Gastroesophageal sphincter (tissue), 4 donors: ENCODE results near the gene SHE. TPM values are rescaled to one million over a fixed set of nuclear protein-coding genes. Genes with fewer than 3 reads are reported as not detected.
"Not testable (repeated sequence)": the region's sequence is repeated elsewhere in the genome, so short reads cannot be mapped to it uniquely, and the experiment has no call there.

Experiments used
- ATAC-seq: fragments of 150-250 bp; one replicate; pipeline ENCODE4 v1.9.1; 2016; ENCODE audit warnings: mild to moderate bottlenecking, moderate library complexity
- H3K27ac ChIP-seq, 4 donors: fragments of 200-600 bp; sonication (generic) in 3 of 4; 1 replicate in 3 of 4; 2 replicates in 1 of 4; pipeline ENCODE4 v1.5.1; 2016 to 2019
- H3K27me3 ChIP-seq: fragments of 200-600 bp; sonication (generic); one replicate; pipeline ENCODE4 v1.5.1; 2019
- H3K36me3 ChIP-seq, 2 donors: fragments of 200-600 bp; sonication (generic); one replicate each; pipeline ENCODE4 v1.5.1; 2019; ENCODE audit warnings: control low read depth in 1 of 2
- H3K4me1 ChIP-seq, 3 donors: fragments of 200-600 bp; sonication (generic); 1 replicate in 2 of 3; 2 replicates in 1 of 3; pipeline ENCODE4 v1.5.1; 2016 to 2019; ENCODE audit warnings: control low read depth in 2 of 3
- H3K4me3 ChIP-seq, 2 donors: fragments of 200-600 bp; sonication (generic); one replicate each; pipeline ENCODE4 v1.5.1; 2019; ENCODE audit warnings: mild to moderate bottlenecking in 1 of 2, moderate library complexity in 1 of 2
- H3K9me3 ChIP-seq, 3 donors: fragments of 200-600 bp; sonication (generic); one replicate each; pipeline ENCODE4 v1.5.1; 2017 to 2019; ENCODE audit warnings: control low read depth in 2 of 3
- CTCF ChIP-seq, 4 experiments: fragments of 200-600 bp in 2 of 4; fragments of 450-650 bp in 2 of 4; sonication (generic) in 1 of 4; IDR thresholded peaks; one replicate each; pipeline ENCODE4 v1.5.1; 2017 to 2019; ENCODE audit warnings: antibody characterized with exemption in 4 of 4, mild to moderate bottlenecking in 2 of 4, moderate library complexity in 2 of 4
- EP300 ChIP-seq: sonication (generic); formaldehyde crosslinking; IDR thresholded peaks from one replicate; pipeline ENCODE4 v1.6.1; 2017; ENCODE audit warnings: antibody characterized with exemption, mild to moderate bottlenecking
- POLR2A ChIP-seq, 2 donors: fragments of 450-650 bp; IDR thresholded peaks; one replicate each; pipeline ENCODE4 v1.6.1; 2017; ENCODE audit warnings: antibody characterized with exemption in 2 of 2, mild to moderate bottlenecking in 2 of 2, moderate library complexity in 1 of 2
- POLR2AphosphoS5 ChIP-seq: sonication (generic); formaldehyde crosslinking; IDR thresholded peaks from one replicate; pipeline ENCODE4 v1.6.1; 2017; ENCODE audit warnings: antibody characterized with exemption
- WGBS, 2 donors: methylation state at CpG; one replicate each; pipeline ENCODE4 v1.1.5; 2018; ENCODE audit warnings: low coverage in 1 of 2; 5-methylcytosine and 5-hydroxymethylcytosine counted together
- total RNA-seq, 4 donors: library from RNA; depleted of rRNA; stranded (reverse); fragments of >200 nt; gene quantifications; one replicate each; pipeline ENCODE4 v1.1.0, GENCODE V29; 2016

The SHE gene
- total RNA-seq, 4 donors from 2014 or later = 7.2 to 13.9 (median 11.7) TPM

GRCh38 chr1:154488922-154489321, 13.3 kb downstream of the SHE start:
- WGBS, 2 donors = 68 to 76% methylated on average over 13 of the region's 20 CpGs
- Histone ChIP-seq H3K27me3 (peaks cover 21% of the 10 kb centered on the region), H3K36me3 (peaks cover 0 to 6% of the 10 kb centered on the region in 2 donors), H3K27ac (peak overlapping the region in 2 of 4 donors; percentile 8 to 20), H3K4me1 (peaks cover 0 to 51% (median 0%) of the 10 kb centered on the region in 3 donors), H3K4me3 (no peak overlapping the region), H3K9me3 (no peaks in the 10 kb centered on the region)
- ATAC-seq = no peak
- no peak for TF ChIP-seq EP300
- no peak for TF ChIP-seq CTCF (IDR thresholded peaks at IDR 0.05)
- TF ChIP-seq POLR2AphosphoS5 = no peak
- TF ChIP-seq POLR2A (IDR thresholded peaks at IDR 0.05) = no peak

- WGBS, 2 donors = 68 to 77% methylated on average over 4 to 5 of the region's 5 CpGs
- not testable (repeated sequence) for H3K4me3 ChIP-seq, ATAC-seq, H3K27me3 ChIP-seq, H3K36me3 ChIP-seq, H3K9me3 ChIP-seq
- H3K4me1 ChIP-seq = peaks cover 0 to 35% (median 0%) of the 10 kb centered on the region in 3 donors
- H3K27ac ChIP-seq = peak overlapping the region in 3 of 4 donors; percentile 32 to 50 (median 45)
Observed at GRCh38 chr1:154486756-154487155, 15.5 kb downstream of the SHE start.

- ATAC-seq = no peak
- Histone ChIP-seq H3K4me3 (no peak overlapping the region), H3K9me3 (no peaks in the 10 kb centered on the region), H3K36me3 (peaks cover 0 to 6% of the 10 kb centered on the region in 2 donors), H3K4me1 (peaks cover 0 to 31% (median 0%) of the 10 kb centered on the region in 3 donors), H3K27me3 (peaks cover under 1% of the 10 kb centered on the region), H3K27ac (peak overlapping the region in 3 of 4 donors; percentile 32 to 50 (median 45))
- WGBS, 2 donors = 31 to 35% methylated on average over 6 to 7 of the region's 7 CpGs
- TF ChIP-seq EP300 (no peak), CTCF (IDR thresholded peaks at IDR 0.05) (no peak), POLR2A (IDR thresholded peaks at IDR 0.05) (no peak), POLR2AphosphoS5 (no peak)
Observed at GRCh38 chr1:154485910-154486496, 16.2 kb downstream of the SHE start.

- Histone ChIP-seq H3K36me3 (peaks cover 0 to 6% of the 10 kb centered on the region in 2 donors), H3K27ac (peak overlapping the region in 3 of 4 donors; percentile 46 to 52 (median 50)), H3K9me3 (no peaks in the 10 kb centered on the region), H3K4me3 (no peak overlapping the region), H3K4me1 (peaks cover 0 to 34% (median 0%) of the 10 kb centered on the region in 3 donors), H3K27me3 (no peaks in the 10 kb centered on the region)
- WGBS, 2 donors = 70 to 100% methylated on average over 1 to 4 of the region's 5 CpGs
- no peak for TF ChIP-seq CTCF (IDR thresholded peaks at IDR 0.05)
- peak; percentile 79 for ATAC-seq
Observed at GRCh38 chr1:154485106-154485505, 17.1 kb downstream of the SHE start.

- H3K27ac ChIP-seq = peak overlapping the region in 3 of 4 donors; percentile 29 to 52 (median 46)
- peaks cover 0 to 6% of the 10 kb centered on the region in 2 donors for H3K36me3 ChIP-seq
- TF ChIP-seq CTCF (IDR thresholded peaks at IDR 0.05) (no peak), POLR2AphosphoS5 (no peak), EP300 (no peak)
- H3K4me3 ChIP-seq = no peak overlapping the region
- H3K4me1 ChIP-seq = peaks cover 0 to 35% (median 0%) of the 10 kb centered on the region in 3 donors
- ATAC-seq = no peak
- no peaks in the 10 kb centered on the region for H3K27me3 ChIP-seq
- 83 to 87% methylated on average over 6 to 13 of the region's 14 CpGs for WGBS, 2 donors
- H3K9me3 ChIP-seq = no peaks in the 10 kb centered on the region
Observed at GRCh38 chr1:154483941-154484803, 18.0 kb downstream of the SHE start.
